ENCODE results near the gene ZBTB37.
"Not testable (repeated sequence)": the region's sequence is repeated elsewhere in the genome, so short reads cannot be mapped to it uniquely, and the experiment has no call there.

Gene ZBTB37

GRCh38 chr1:173915596-173915995, 47.4 kb downstream of the ZBTB37 start:
- DNase-seq = no peak

DNA sequence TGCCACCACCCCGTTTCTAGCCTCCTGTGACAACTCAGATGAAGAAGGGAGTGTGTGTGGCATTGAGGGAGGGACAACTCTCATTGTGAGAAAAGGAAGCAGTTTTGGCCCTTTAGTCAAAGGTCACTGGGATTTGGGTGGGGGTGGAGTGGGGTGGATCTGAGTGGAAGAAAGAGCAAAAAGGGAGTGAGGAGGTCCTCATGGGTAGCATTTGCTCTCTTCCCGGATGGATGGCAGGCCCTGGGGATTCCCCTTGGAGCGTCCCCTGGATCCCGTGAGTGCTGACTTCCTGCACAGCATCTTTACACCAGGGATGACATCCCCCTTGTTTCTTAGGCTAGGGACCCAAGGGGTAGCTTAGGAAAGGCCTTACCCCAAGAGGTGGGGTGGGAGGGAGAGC, 48.5 kb downstream of the ZBTB37 start:
- DNase-seq = no peak

DNA sequence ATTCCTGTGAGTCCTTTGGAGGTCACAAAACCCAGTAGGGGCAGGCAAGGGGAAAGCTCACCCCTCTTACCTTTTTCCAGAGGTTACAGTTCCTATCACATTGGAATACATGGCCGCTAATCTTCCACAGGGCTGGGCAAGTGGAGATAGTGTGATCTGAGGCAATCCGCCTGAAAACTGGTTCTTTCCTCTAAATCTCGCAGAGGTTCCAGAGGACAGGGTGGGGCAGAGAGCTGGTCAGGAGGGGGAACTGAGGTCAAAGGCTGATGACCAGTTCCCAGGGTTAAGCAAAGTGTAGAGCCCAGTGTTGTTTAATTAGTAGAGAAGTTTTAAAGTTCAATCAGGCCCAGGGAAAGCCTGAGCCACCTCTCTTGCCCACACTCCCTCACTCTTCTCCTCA, 49.0 kb downstream of the ZBTB37 start, which contains the start of gene SERPINC1:
TSS of gene SERPINC1 (minus strand) at position 179 of the 400 bp plus-strand sequence. CDS start at position 111, 68 bp downstream.
- DNase-seq = no peak

DNA sequence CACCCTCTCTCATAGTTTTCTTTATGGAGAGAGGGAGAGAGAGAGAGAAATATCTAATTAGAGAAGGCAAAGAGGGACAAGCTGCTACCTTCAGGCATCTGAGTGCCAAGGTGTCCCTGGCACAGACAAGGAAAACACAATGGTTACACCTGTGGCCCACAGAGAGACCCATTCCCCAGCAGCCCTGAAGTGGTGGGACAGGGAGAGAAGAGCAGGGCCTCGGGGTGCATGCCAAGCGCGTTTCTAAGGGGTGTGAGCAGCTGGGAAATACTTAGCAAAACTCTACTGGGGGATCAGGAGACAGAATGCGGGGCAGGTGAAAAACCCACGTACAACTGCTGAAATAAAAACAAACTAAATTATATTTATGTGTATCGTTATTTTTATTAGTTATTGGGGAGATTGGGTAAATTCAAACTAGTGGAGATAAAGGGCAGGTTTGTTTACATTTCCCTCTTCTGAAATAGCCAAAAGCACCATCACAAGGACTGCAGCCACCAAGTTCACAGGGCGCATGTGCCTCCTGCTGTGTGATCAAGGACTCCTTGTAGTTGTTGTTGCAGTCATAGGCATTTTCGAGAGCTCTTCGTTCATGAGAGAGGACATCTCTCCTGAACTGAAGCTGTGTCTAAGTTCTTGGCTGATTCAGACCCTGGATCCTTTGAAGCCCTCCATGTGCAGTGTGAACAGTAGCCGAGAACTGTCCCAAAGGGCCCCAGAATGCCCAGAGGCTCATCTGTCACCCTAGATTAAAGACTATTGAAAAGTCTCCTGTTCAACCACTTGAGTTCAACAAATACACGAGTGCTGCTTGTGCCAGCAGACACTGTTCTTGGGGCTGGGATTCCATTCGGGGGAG, 49.7 kb downstream of the ZBTB37 start:
- no peak for DNase-seq

- no peak for DNase-seq
Measured at GRCh38 chr1:173920861-173921260, 52.7 kb downstream of the ZBTB37 start.

GRCh38 chr1:173925306-173926242, 57.4 kb downstream of the ZBTB37 start:
- no peak for DNase-seq

GRCh38 chr1:173930541-173930940, 62.4 kb downstream of the ZBTB37 start:
- not testable (repeated sequence) for DNase-seq

- no peak for DNase-seq
Measured at GRCh38 chr1:173934440-173934839, 66.3 kb downstream of the ZBTB37 start.

DNA sequence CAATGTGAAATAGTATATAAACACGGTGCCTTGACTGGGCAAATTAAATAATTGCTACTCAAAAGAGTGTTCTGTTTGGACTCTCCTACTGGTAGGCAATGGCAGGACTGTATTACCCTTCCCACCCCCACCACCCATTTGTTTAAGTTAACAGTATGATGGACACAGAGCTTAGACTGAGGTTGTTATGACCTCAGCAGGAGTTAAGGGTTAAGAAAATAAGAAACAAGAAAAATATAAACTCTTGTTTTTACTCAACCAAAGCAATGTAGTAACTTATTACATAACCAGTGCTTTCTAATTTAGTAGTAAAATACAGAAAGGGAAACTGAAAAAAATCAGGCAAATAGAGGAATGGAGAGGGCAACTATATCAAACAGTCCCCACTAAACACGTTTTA, 68.9 kb downstream of the ZBTB37 start:
- DNase-seq = no peak

GRCh38 chr1:173946380-173946921, 78.3 kb downstream of the ZBTB37 start:
- DNase-seq = no peak

- DNase-seq = no peak
Measured at GRCh38 chr1:173948594-173948993, 80.4 kb downstream of the ZBTB37 start.
